Measurements from ENCODE around the gene HHATL.

GRCh38 chr3:42686832-42687650, 15.6 kb downstream of the HHATL start:
- TF ChIP-seq CTCF (conservative IDR thresholded peaks at IDR 0.05): no peak
- no peak for TF ChIP-seq ZFX (IDR thresholded peaks at IDR 0.05)
